ENCODE measurements around the gene ST3GAL3. TPM values are rescaled to one million over a fixed set of nuclear protein-coding genes. Genes with fewer than 3 reads are reported as not detected.

The ST3GAL3 gene
- total and polyA plus RNA-seq, 10 of the 15 experiments (the other 5 are each of a cell fraction or from before 2014, with no cell fraction given), result 1.2 to 19.3 (median 11.0) TPM

- peaks cover 0 to 8% of the 10 kb centered on the region in 2 experiments; a peak in 1 of 4 replicates for H3K36me3 ChIP-seq (ENCODE audit: control insufficient read depth in 2 of 2, insufficient read depth in 2 of 2, low read length in 1 of 2)
- no peaks in the 10 kb centered on the region for H3K79me2 ChIP-seq (ENCODE audit: control insufficient read depth, insufficient read depth, low read length)
- DNase-seq (ENCODE audit: low read depth, low spot score), result no peak
- H3K9me3 ChIP-seq (replicated peaks; ENCODE audit: control insufficient read depth, insufficient read depth, low read length), result no peaks in the 10 kb centered on the region
- H2AFZ ChIP-seq (ENCODE audit: control insufficient read depth, low read depth, low read length), result no peak overlapping the region
- H3K27ac ChIP-seq (ENCODE audit: control insufficient read depth, insufficient read depth), result no peak overlapping the region
- RAD21 ChIA-PET (ENCODE audit: unreplicated experiment), result no interaction called here
- no TSS peak for BruUV-seq (replicated peaks)
- no peak for FAIRE-seq
- no peak for ATAC-seq
- H3K9ac ChIP-seq (ENCODE audit: control insufficient read depth, insufficient read depth, low read length), result no peak overlapping the region
- 98% methylated on average over 2 of the region's 2 CpGs for WGBS (ENCODE audit: insufficient coverage, insufficient replicate concordance, low lambda C conversion rate, missing lambda C conversion rate)
- in situ Hi-C loops (cut with MboI) (no loop called here), intact Hi-C loops (cut with micrococcal nuclease; ENCODE audit: unreplicated experiment) (no loop called here)
- H4K20me1 ChIP-seq (ENCODE audit: control insufficient read depth, insufficient read depth), result no peaks in the 10 kb centered on the region
- CTCF ChIA-PET, result no interaction called here
- H3K4me2 ChIP-seq (ENCODE audit: control insufficient read depth, insufficient read depth), result no peak overlapping the region
- no peaks in the 10 kb centered on the region for H3K27me3 ChIP-seq (replicated peaks in 1 of 2; ENCODE audit: control insufficient read depth in 2 of 2, insufficient read depth in 2 of 2, low read length in 1 of 2)
- H3K4me1 ChIP-seq (ENCODE audit: control insufficient read depth, insufficient read depth, low read length), result no peaks in the 10 kb centered on the region
- H3K4me3 ChIP-seq, result no peak overlapping the region
- POLR2A ChIA-PET, result no interaction called here
- SMC1A ChIA-PET (ENCODE audit: uncharacterized antibody, unreplicated experiment), result no interaction called here
- TF ChIP-seq ATF2 (IDR thresholded peaks at IDR 0.05; ENCODE audit: low read length) (no peak), RELB (IDR thresholded peaks at IDR 0.05; ENCODE audit: low read depth) (no peak), PKNOX1 (IDR thresholded peaks at IDR 0.05) (no peak), E2F4 (IDR thresholded peaks at IDR 0.05; ENCODE audit: low read depth, low read length) (no peak), NFYA (IDR thresholded peaks at IDR 0.05; ENCODE audit: borderline replicate concordance, low read depth, low read length) (no peak), SRF (IDR thresholded peaks at IDR 0.05; ENCODE audit: low read depth in 2 of 2, low read length in 2 of 2) (no peak), BRCA1 (IDR thresholded peaks at IDR 0.05; ENCODE audit: low read depth, low read length) (no peak), E2F8 (IDR thresholded peaks at IDR 0.05; ENCODE audit: low read depth, partially characterized antibody) (no peak), TCF7 (IDR thresholded peaks at IDR 0.05; ENCODE audit: borderline replicate concordance) (no peak), NFXL1 (IDR thresholded peaks at IDR 0.05; ENCODE audit: borderline replicate concordance) (no peak), ZBTB40 (IDR thresholded peaks at IDR 0.05; ENCODE audit: borderline replicate concordance) (no peak), NR2C1 (IDR thresholded peaks at IDR 0.05) (no peak)
Measured at GRCh38 chr1:43962324-43962723, 255.0 kb downstream of the ST3GAL3 start.

All from GM12878 (cell line).